Measurements from ENCODE around the gene NPAT.

GRCh38 chr11:108206171-108206570, 16.3 kb downstream of the NPAT start:
- TF ChIP-seq POLR2A (IDR thresholded peaks at IDR 0.05; ENCODE audit: low read depth, low read length) (no peak), POLR2AphosphoS5 (IDR thresholded peaks at IDR 0.05; ENCODE audit: low read depth, low read length) (no peak), TAF1 (IDR thresholded peaks at IDR 0.05; ENCODE audit: low read depth, low read length) (no peak), SPI1 (IDR thresholded peaks at IDR 0.05; ENCODE audit: low read depth, low read length) (no peak)

All from GM12891 (cell line).